Cortex of kidney (tissue), 1 donor: Measurements from ENCODE around the gene GNAT2.

Source experiments
- DNase-seq: peaks from one replicate; lab custom pipeline; 2025; lab: John Stamatoyannopoulos, UW

The GNAT2 gene

GRCh38 chr1:109641861-109642260 is 22.4 kb upstream of the GNAT2 start:
- DNase-seq = no peak

DNA sequence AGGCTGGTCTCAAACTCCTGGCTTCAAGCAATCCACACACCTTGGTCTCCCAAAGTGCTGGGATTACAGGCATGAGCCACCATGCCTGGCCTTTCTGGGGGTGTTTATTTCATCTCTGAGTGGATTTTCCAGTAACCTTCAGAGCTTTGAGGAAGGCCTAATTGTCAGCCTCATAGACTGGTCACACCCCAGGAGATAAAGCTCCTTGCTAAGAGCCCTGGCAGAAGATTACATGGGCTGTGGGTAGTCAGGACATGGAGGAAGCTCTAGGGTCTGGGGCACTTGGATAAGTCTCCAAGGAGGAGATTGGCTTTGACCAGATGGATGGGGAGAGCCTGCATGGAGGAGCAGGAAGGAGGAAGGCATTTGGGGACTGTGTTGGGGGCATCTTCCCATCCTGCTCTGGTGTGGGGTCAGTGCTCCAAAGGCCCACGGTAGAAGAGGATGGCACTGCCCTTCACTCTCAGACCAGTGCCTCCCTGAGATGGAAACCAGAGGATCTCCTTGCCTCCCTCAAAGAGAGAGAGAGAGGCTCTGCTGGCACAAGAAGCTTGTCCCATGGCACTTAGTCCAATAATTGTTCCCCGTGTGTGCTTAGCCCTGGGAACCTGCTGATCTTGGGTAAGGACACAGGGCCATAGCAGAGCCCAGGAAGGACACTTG is 21.8 kb upstream of the GNAT2 start:
- no peak for DNase-seq

GRCh38 chr1:109640285-109640865 is 21.0 kb upstream of the GNAT2 start:
- no peak for DNase-seq

DNA sequence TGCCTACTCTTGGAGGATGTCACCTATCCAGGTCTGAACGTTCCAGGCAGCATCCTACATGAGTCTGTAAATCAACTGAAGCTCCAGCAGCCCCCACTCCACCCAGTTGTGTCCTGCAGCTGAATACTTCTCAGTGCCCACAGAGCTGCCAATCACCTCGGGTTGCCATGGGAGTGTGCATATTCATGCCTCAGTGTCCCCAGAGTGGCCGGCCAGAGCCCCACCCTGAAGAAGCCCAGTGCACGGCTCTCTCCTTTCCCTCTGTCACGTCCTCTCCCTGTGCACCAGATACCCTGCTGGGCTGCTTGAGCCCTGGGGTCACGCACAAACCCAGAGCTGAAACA is 20.4 kb upstream of the GNAT2 start:
- DNase-seq = no peak

GRCh38 chr1:109639063-109639840 is 19.8 kb upstream of the GNAT2 start:
- no peak for DNase-seq

GRCh38 chr1:109637446-109637845 is 18.0 kb upstream of the GNAT2 start:
- DNase-seq = no peak

DNA sequence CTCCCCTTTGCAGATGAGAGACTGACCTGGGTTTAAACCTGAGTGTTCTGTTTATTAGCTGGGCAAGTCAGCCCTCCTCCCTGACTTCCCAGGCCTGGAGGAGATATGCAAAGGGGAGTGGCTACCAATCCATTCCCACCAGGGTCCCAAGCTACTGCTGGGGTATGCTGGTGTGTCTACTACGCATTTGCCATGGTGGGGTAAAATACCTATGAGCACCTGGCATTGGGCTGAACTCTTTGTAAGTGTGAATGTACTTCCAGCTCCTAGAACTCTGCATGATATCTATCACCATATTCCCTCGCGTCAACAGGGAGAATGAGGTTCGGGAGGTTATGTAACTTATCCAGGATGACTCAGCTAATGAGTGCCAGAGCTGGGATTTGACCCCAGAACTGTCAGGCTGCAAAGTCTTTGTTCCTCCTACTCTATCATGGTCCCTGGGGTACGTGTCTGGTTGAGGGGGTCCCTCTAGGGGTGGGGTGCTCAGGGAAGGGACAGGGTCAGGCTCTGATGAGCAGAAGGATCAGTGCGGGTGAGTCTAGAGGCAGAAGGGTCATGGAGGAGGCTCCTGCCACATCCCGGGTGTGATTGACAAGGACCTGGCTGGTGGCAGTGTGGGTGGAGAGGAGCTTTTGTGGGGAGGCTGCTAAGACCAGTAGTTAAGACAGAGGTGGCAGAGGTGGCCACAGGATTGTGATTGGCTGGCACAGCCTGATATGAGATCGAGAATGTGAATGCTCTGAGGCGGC is 17.0 kb upstream of the GNAT2 start:
- no peak for DNase-seq

- DNase-seq = no peak
Measured at GRCh38 chr1:109635862-109636200, 16.4 kb upstream of the GNAT2 start.

- DNase-seq = no peak
Measured at GRCh38 chr1:109634771-109635750, 15.6 kb upstream of the GNAT2 start.

DNA sequence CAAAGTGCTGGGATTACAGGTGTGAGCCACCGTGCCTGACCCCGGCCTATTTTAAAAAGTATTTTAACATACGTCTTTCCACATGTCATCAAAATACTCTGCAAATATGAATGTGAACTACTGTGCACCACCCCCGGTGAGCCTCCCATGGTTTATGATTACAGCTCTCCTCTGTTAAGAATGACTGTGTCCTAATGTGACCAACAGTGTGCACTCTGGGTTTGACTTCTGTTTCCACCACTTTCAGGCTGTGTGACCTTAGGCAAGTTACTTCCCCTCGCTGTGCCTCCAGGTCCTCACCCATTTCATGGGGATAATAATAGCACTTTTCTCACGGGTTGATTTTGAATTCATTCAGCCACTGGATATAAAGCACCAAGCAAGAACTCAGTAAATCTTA is 14.9 kb upstream of the GNAT2 start:
- no peak for DNase-seq

GRCh38 chr1:109632671-109633346 is 13.4 kb upstream of the GNAT2 start:
- DNase-seq = no peak

- no peak for DNase-seq
Measured at GRCh38 chr1:109631513-109632505, 12.4 kb upstream of the GNAT2 start.

- DNase-seq = no peak
Measured at GRCh38 chr1:109630898-109631512, 11.6 kb upstream of the GNAT2 start.

DNA sequence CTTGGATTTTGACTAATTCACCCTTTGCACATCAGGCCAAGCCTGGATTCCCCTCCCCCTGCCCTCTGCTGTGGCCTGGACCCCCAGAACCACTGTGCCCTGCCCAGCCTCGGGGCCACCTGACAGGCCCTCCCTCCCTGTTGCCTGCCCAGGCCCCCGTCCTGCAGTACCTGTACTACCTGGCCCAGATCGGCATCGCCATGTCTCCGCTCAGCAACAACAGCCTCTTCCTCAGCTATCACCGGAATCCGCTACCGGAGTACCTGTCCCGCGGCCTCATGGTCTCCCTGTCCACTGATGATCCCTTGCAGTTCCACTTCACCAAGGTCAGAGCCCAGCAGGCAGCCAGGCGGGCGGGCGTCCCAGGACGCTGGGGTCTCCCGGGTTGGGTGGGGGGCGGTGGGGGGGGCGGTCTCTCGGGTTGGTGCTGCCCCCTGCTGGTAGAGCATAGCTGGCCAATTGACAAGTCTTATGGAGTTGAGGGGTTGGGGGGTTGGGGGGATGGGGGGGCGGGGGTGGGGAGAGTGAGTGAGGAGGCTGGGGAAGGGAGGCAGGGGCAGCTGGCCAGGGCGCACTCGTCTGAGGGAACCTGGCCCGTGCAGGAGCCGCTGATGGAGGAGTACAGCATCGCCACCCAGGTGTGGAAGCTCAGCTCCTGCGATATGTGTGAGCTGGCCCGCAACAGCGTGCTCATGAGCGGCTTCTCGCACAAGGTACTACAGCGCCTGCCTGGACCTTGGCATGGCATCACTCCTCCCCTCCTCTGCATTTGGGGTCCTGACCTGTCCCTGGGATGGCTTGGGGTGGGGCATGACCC is 10.9 kb upstream of the GNAT2 start:
- no peak for DNase-seq

GRCh38 chr1:109629372-109630030 is 10.1 kb upstream of the GNAT2 start:
- no peak for DNase-seq

- DNase-seq = no peak
Measured at GRCh38 chr1:109628540-109629321, 9.3 kb upstream of the GNAT2 start.
